Adrenal gland (tissue), 5 donors: Measurements from ENCODE around the gene ZNF33B.

Experiments used
- POLR2A ChIP-seq, 2 donors: fragments of 450-650 bp; IDR thresholded peaks; one replicate each; pipeline ENCODE4 v1.6.1; 2017; ENCODE audit warnings: antibody characterized with exemption in 2 of 2, mild to moderate bottlenecking in 2 of 2, moderate library complexity in 1 of 2
- TF ChIP-seq, protein P1 (sequence below), 6 experiments: fragments of 450-650 bp in 4 of 6; fragments of 200-600 bp in 2 of 6; sonication (generic) in 1 of 6; IDR thresholded peaks; 1 replicate in 5 of 6; 2 replicates in 1 of 6; pipeline versions ENCODE4 v1.5.1 to v1.8.0; 2016 to 2021; ENCODE audit warnings: antibody characterized with exemption in 6 of 6, mild to moderate bottlenecking in 2 of 6, moderate library complexity in 1 of 6
- donor health status: DM: no; HTN: no; CAD: no.

DNA sequence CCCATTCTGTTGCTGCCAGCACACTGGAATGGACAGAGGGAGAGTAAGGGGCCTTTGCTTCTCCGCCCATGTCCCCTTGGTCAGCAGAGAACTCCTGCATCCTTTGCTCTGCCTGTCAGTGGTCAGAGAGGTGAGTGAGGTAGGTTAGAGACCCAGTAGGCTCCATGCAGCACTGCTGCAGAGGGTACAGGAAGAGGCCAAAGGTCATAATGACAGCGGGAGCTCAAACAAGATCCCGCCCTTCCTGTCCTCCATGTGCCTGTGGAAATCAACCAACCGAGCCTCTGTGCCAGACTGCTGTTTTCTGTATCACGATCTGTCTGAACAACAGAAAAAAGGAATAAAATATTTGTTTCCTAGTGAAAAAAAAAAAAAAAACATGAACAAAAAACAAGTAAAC is 81.4 kb downstream of the ZNF33B start:
- no peak for TF ChIP-seq POLR2A (IDR thresholded peaks at IDR 0.05)
- TF ChIP-seq, protein P1, sequence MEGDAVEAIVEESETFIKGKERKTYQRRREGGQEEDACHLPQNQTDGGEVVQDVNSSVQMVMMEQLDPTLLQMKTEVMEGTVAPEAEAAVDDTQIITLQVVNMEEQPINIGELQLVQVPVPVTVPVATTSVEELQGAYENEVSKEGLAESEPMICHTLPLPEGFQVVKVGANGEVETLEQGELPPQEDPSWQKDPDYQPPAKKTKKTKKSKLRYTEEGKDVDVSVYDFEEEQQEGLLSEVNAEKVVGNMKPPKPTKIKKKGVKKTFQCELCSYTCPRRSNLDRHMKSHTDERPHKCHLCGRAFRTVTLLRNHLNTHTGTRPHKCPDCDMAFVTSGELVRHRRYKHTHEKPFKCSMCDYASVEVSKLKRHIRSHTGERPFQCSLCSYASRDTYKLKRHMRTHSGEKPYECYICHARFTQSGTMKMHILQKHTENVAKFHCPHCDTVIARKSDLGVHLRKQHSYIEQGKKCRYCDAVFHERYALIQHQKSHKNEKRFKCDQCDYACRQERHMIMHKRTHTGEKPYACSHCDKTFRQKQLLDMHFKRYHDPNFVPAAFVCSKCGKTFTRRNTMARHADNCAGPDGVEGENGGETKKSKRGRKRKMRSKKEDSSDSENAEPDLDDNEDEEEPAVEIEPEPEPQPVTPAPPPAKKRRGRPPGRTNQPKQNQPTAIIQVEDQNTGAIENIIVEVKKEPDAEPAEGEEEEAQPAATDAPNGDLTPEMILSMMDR (IDR thresholded peaks at IDR 0.05): no peak
